Hepatocyte (in vitro differentiated cells): ENCODE results near the gene ALPK1.

Experiments
- EZH2 ChIP-seq: fragments of 200-600 bp; sonication (generic); IDR thresholded peaks from 2 replicates; pipeline ENCODE4 v1.6.1; 2016; ENCODE audit warnings: antibody characterized with exemption, mild to moderate bottlenecking, borderline replicate concordance
- TF ChIP-seq, protein P1 (sequence below): fragments of 200-600 bp; sonication (generic); IDR thresholded peaks from 2 replicates; pipeline ENCODE4 v1.5.1; 2016; ENCODE audit warnings: antibody characterized with exemption, mild to moderate bottlenecking; ENCODE audit not compliant: poor library complexity

DNA sequence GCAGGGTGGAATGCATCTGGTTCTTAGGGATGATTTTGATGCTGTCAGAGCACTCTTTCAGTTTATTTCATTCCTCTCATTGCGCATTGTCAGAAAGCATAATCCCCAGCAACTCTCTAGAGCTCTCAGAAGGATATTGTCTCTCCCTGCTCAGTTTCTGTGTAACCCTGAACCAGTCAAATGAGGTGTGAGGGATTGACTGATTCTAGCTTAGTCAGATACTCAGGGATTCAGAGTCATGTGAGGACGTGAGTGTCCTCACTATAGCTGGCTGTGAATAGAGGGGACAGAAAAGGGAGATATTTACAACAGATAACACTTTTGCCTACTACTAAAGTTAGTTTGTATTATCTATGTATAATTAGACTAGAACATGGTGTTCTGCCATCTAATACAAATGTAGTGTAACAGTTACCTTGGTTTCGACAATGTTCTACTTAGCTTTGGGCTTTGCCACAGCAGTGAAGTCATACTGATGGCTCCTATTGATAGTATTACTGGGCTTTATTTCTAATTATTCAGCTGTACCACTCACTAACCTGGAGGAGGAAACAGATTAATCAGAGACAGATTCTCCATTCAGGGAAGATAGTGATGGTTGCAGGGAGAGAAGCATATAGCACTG, 46.0 kb upstream of the ALPK1 start:
- TF ChIP-seq, protein P1, sequence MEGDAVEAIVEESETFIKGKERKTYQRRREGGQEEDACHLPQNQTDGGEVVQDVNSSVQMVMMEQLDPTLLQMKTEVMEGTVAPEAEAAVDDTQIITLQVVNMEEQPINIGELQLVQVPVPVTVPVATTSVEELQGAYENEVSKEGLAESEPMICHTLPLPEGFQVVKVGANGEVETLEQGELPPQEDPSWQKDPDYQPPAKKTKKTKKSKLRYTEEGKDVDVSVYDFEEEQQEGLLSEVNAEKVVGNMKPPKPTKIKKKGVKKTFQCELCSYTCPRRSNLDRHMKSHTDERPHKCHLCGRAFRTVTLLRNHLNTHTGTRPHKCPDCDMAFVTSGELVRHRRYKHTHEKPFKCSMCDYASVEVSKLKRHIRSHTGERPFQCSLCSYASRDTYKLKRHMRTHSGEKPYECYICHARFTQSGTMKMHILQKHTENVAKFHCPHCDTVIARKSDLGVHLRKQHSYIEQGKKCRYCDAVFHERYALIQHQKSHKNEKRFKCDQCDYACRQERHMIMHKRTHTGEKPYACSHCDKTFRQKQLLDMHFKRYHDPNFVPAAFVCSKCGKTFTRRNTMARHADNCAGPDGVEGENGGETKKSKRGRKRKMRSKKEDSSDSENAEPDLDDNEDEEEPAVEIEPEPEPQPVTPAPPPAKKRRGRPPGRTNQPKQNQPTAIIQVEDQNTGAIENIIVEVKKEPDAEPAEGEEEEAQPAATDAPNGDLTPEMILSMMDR = no peak
- no peak for TF ChIP-seq EZH2
